GM21737 (cell line): ENCODE results near the gene CENPE.
A peak's percentile ranks its signal among the peaks of the same experiment; 100 is the strongest.

Experiments used
- ATAC-seq: cut with Tn5 transposase; IDR thresholded peaks from one replicate; pipeline ENCODE4 v1.9.1; 2021; ENCODE audit warnings: mild to moderate bottlenecking, moderate library complexity; ENCODE audit not compliant: unreplicated experiment

Gene CENPE

GRCh38 chr4:103126126-103126525 lies 72.0 kb downstream of the CENPE start:
- no peak for ATAC-seq

GRCh38 chr4:103123114-103123513 lies 75.0 kb downstream of the CENPE start:
- ATAC-seq, result no peak

DNA sequence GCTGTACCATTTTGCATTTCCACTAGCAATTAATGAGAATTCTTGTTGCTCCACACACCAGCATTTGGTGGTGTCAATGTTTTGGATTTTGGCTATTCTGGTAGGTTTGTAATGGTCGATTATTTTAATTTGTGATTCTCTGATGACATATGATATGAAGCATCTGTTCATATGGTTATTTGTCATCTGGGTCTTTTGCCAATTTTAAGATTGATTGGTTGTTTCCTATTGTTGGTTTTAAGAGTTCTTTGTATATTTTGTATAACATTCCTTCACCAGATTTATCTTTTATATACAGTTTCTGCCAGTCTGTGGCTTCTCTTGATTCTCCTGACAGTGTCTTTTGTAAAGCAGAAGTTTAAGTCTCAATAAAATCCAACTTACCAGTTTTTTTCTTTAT lies 80.0 kb downstream of the CENPE start:
- no peak for ATAC-seq

- ATAC-seq, result no peak
Observed at GRCh38 chr4:103111598-103111997, 86.5 kb downstream of the CENPE start.

DNA sequence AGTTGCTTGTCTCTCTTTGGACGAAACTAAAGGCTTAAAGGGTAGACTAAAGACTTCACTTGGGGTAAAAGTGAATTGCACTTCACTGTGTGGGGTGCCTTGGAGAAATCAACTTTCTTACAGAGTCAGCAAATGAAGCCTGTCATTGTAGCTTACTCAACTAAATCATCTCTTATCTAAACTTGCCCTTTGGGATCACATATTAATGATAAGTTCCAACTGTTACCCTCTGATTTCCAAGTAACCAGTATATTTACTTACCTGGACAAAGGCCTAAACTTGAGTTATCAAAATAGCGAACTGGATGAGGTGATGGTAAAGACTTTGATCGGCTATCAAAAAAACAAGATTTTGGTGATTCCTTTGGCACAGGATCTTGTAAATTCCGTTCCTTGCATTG lies 89.6 kb downstream of the CENPE start:
- no peak for ATAC-seq

DNA sequence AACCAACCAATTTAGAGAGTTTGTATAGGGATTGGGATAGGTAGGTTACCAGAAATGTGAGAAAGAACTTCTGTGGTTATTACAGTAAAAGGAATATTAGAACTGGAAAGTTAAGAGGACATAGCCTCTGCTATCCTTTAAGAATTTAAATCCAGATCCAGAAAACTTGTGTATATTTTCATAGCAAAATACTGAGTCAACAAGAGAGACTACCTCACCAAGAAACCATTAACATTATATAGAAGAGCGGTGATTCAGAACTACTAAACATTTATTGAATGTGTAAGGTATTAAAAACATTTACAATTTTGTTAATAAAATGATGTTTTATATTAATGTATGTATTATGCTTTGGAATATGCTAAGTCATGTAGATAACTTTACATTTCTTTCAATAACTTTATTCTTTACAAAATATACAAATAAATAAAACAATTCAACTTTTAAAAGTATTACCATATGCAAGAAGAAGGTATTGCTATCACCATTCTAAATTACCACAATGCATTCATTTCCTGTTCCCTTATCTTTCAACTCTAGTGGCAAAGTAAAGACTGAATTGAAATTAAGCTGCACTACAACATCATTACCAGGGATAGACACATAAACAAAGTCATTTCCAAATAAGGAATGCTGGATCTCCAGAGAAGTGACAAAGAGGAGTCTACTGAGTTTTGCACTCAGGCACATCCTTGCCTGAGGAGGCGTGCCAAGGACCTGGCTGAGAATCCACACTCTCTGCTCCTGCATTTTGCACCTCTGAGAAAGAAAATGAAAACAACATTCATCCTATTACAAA lies 92.4 kb downstream of the CENPE start:
- ATAC-seq, result no peak

DNA sequence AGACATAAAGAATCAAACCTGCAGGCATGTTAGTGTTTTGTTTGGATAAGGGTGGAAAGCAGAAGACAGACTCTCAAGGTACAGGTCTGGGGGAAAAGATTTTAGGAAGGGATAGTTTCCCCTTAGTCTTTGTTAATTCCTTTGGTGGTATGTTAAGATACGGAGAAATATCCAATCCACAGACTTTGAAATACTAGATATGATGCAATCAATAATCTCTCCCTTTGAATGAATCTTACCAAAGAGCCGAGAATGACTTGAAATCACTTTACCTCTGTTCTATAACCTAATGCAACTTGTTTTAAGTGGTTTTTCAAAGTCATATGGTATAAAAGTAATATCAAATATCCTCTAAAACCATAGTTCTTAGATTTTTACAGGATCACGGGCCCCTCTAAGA lies 93.3 kb downstream of the CENPE start:
- no peak for ATAC-seq

- no peak for ATAC-seq
Observed at GRCh38 chr4:103100691-103101090, 97.5 kb downstream of the CENPE start.

GRCh38 chr4:103099691-103100392 lies 98.3 kb downstream of the CENPE start, which contains the start of gene BDH2:
BDH2 (minus strand) TSS chr4:103099834; CDS start chr4:103096254, 3,580 bp downstream.
- ATAC-seq, result peak; percentile 97

DNA sequence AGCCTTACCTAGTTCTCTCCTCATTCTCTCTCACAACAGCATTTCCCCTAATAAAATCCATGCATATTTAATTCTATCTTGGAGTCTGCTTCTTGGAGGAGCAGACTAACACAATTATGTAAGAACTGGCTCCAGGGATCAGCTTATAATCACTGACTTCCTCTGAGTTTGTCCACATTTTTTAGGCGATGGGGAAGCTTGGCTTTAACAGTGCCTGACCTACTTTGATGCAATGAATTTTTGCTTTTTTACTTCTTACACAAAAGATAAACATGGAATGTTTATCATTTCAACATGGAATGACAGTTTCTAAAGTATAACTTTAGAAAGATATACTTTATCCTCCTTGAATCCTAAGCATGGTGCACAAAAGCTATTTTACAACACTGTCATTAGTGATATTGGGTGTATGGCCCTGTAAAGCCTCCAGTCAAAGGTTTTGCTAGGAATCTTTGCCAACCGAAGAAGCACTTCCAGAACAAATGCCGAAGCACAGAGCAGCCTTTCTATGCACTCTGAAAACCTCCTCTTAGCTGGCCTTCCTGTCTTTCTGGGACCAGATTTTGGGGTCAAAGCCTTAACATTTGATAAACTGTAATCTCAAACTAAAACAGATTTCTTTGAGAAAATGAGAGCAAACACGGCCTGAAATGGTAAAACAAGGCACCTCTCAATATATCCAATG lies 99.2 kb downstream of the CENPE start:
- ATAC-seq, result no peak

GRCh38 chr4:103098341-103098740 lies 99.8 kb downstream of the CENPE start:
- ATAC-seq, result no peak

- ATAC-seq, result no peak
Observed at GRCh38 chr4:103097112-103097511, 101.0 kb downstream of the CENPE start.

GRCh38 chr4:103095080-103095479 lies 103.1 kb downstream of the CENPE start:
- ATAC-seq, result no peak

DNA sequence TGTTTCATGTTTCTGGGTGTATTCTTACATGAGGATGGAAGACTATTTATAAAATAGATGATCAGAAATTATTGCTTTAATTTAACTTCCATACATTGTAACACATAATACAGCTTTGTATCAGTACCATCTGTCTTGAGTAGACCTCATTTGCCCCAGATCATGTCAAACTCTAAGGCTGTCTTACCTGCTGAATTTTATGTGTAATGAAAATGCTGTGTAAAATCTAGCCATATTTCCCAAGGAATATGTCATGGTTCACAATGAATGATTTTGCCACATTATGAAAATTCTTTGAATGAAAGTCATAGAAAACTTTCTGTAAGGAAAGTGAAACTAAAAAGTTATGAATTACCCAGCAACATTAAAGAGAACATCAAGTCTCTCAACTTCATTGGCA lies 105.9 kb downstream of the CENPE start:
- ATAC-seq, result no peak

GRCh38 chr4:103091601-103092223 lies 106.4 kb downstream of the CENPE start:
- ATAC-seq, result peak; percentile 63

- ATAC-seq, result no peak
Observed at GRCh38 chr4:103089481-103089880, 108.7 kb downstream of the CENPE start.

GRCh38 chr4:103086551-103086950 lies 111.6 kb downstream of the CENPE start:
- no peak for ATAC-seq

- ATAC-seq, result no peak
Observed at GRCh38 chr4:103085555-103086196, 112.5 kb downstream of the CENPE start.

DNA sequence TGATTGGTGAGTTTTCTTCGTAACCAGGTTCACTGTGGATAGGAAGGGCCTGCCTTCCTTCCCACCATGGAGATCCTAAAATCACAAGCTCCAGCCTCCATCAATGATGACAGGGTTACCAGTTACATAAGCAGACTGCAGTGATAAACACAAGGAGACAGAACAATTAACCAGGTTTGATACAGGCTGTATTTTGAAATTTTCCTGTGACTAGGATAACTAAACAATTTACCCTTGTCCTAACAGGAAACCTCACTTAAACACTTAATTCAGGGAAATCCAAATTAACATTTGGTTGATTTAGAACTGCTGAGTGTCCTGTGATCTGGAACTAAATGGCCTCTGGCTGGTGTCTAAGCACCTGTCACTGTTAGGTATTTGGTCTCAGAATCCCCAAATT lies 118.5 kb downstream of the CENPE start:
- no peak for ATAC-seq

GRCh38 chr4:103076747-103077347 lies 121.3 kb downstream of the CENPE start, which contains the start of gene SLC9B2:
SLC9B2 (minus strand) TSS chr4:103076761; CDS start chr4:103067550, 9,211 bp downstream.
- ATAC-seq, result peak; percentile 55
